ENCODE data around the gene UBE2F. TPM values are rescaled to one million over a fixed set of nuclear protein-coding genes. Genes with fewer than 3 reads are reported as not detected.
A peak's percentile ranks its signal among the peaks of the same experiment; 100 is the strongest.

Gene UBE2F
- total and polyA plus RNA-seq, 2 of the 4 experiments (the other 2 are of a cell fraction): 44.6 to 59.8 TPM

- Histone ChIP-seq H3K36me3 (ENCODE audit: control insufficient read depth, insufficient read depth, low read length) (no peaks in the 10 kb centered on the region), H3K23ac (ENCODE audit: low read depth, low read length) (no peak overlapping the region), H2AFZ (replicated peaks; ENCODE audit: low read length, poor library complexity) (peak overlapping the region; percentile 23), H4K91ac (ENCODE audit: insufficient read depth, low read depth, low read length) (no peak overlapping the region), H3K56ac (ENCODE audit: extremely low read depth, insufficient read depth, low read length) (no peak overlapping the region), H3K4me2 (ENCODE audit: low read depth, low read length) (no peak overlapping the region), H4K5ac (ENCODE audit: low read depth, low read length) (no peak overlapping the region), H3K9me1 (ENCODE audit: insufficient read depth, low read length) (peaks cover 11% of the 10 kb centered on the region), H3K18ac (ENCODE audit: low read depth, low read length) (no peak overlapping the region), H2AK9ac (replicated peaks; ENCODE audit: low read depth, low read length, poor library complexity) (peak overlapping the region; percentile 23), H3K9me3 (ENCODE audit: control insufficient read depth, insufficient read depth, low read length) (peaks cover 13% of the 10 kb centered on the region), H3K27ac (ENCODE audit: insufficient read depth, low read length) (no peak overlapping the region), H3K4me1 (ENCODE audit: control insufficient read depth, insufficient read depth, low read length) (peaks cover 6% of the 10 kb centered on the region), H2AK5ac (ENCODE audit: low read depth, low read length) (0 out of 2 replicates have a peak overlapping the region, but pooled peaks have one; percentile 37), H3K27me3 (ENCODE audit: control insufficient read depth, insufficient read depth, low read length) (no peaks in the 10 kb centered on the region), H2BK15ac (ENCODE audit: low read depth, low read length) (no peak overlapping the region), H3K4ac (ENCODE audit: low read depth, low read length) (no peak overlapping the region), H4K8ac (ENCODE audit: low read depth in 2 of 2, low read length in 2 of 2) (no peak overlapping the region), H2BK5ac (ENCODE audit: low read depth, low read length, poor library complexity, severe bottlenecking) (no peak overlapping the region), H2BK120ac (ENCODE audit: low read depth, low read length) (no peak overlapping the region), H3K4me3 (ENCODE audit: insufficient read depth, low read depth, low read length) (no peak overlapping the region), H2BK20ac (ENCODE audit: low read depth, low read length) (no peak overlapping the region), H4K20me1 (ENCODE audit: insufficient read depth, low read length) (no peaks in the 10 kb centered on the region; the same call in 1 of the 2 replicates), H3K79me1 (ENCODE audit: low read depth in 1 of 2, low read length in 2 of 2) (no peaks in the 10 kb centered on the region), H3K14ac (replicated peaks; ENCODE audit: low read depth, low read length) (no peak overlapping the region), H3K9ac (ENCODE audit: low read depth, low read length) (no peak overlapping the region)
- WGBS, 2 experiments (ENCODE audit: extremely low coverage in 2 of 2, insufficient read length in 1 of 2): no CpG with 5 or more reads among the region's 7 CpGs
- TF ChIP-seq MAZ (IDR thresholded peaks at IDR 0.05; ENCODE audit: borderline replicate concordance, low read depth, low read length) (no peak), POLR2A (IDR thresholded peaks at IDR 0.05; ENCODE audit: low read depth, low read length) (no peak), FOS (IDR thresholded peaks at IDR 0.05; ENCODE audit: low read depth, low read length) (no peak), RAD21 (IDR thresholded peaks at IDR 0.05; ENCODE audit: low read length) (no peak), MAFK (IDR thresholded peaks at IDR 0.05; ENCODE audit: low read depth, low read length) (no peak), CHD1 (IDR thresholded peaks at IDR 0.05; ENCODE audit: low read depth, low read length) (no peak), CTCF (conservative IDR thresholded peaks at IDR 0.05; ENCODE audit: low read depth, low read length) (no peak), RFX5 (IDR thresholded peaks at IDR 0.05; ENCODE audit: low read depth, low read length) (no peak), RCOR1 (IDR thresholded peaks at IDR 0.05; ENCODE audit: insufficient replicate concordance, low read length) (no peak), CEBPB (IDR thresholded peaks at IDR 0.05; ENCODE audit: low read depth, low read length) (no peak), SMC3 (IDR thresholded peaks at IDR 0.05; ENCODE audit: low read depth, low read length) (no peak), BHLHE40 (IDR thresholded peaks at IDR 0.05; ENCODE audit: low read depth, low read length) (no peak), MXI1 (IDR thresholded peaks at IDR 0.05; ENCODE audit: borderline replicate concordance, low read depth, low read length) (no peak), NFE2L2 (IDR thresholded peaks at IDR 0.05; ENCODE audit: low read depth, low read length) (no peak)
- TF ChIP-seq, protein P1, sequence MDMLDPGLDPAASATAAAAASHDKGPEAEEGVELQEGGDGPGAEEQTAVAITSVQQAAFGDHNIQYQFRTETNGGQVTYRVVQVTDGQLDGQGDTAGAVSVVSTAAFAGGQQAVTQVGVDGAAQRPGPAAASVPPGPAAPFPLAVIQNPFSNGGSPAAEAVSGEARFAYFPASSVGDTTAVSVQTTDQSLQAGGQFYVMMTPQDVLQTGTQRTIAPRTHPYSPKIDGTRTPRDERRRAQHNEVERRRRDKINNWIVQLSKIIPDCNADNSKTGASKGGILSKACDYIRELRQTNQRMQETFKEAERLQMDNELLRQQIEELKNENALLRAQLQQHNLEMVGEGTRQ (IDR thresholded peaks at IDR 0.05; ENCODE audit: low read depth, low read length): no peak
- TF ChIP-seq, protein P2, sequence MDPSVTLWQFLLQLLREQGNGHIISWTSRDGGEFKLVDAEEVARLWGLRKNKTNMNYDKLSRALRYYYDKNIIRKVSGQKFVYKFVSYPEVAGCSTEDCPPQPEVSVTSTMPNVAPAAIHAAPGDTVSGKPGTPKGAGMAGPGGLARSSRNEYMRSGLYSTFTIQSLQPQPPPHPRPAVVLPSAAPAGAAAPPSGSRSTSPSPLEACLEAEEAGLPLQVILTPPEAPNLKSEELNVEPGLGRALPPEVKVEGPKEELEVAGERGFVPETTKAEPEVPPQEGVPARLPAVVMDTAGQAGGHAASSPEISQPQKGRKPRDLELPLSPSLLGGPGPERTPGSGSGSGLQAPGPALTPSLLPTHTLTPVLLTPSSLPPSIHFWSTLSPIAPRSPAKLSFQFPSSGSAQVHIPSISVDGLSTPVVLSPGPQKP (IDR thresholded peaks at IDR 0.05; ENCODE audit: borderline replicate concordance, low read depth, low read length): no peak
- ATAC-seq (ENCODE audit: low read depth): no peak
- ChIA-PET CTCF (no interaction called here), POLR2A (ENCODE audit: unreplicated experiment) (no interaction called here)
- dilution Hi-C loops (cut with HindIII; ENCODE audit: low sequenced_read_pairs, unreplicated experiment) (no loop called here), in situ Hi-C loops (cut with MboI; ENCODE audit: low sequenced_read_pairs) (no loop called here), intact Hi-C loops (cut with micrococcal nuclease) (no loop called here)
- DNase-seq: no peak
- no TSS peak for BruUV-seq (replicated peaks)
Measured at GRCh38 chr2:237943395-237944094, 23.3 kb upstream of the UBE2F start.
